Testis (tissue), 2 donors: Measurements from ENCODE around the gene GYPC.

Experiments used
- POLR2A ChIP-seq: fragments of 450-650 bp; IDR thresholded peaks from one replicate; pipeline ENCODE4 v1.6.1; 2017; ENCODE audit warnings: antibody characterized with exemption, mild to moderate bottlenecking, moderate library complexity
- TF ChIP-seq, protein P1 (sequence below), 3 experiments: fragments of 450-650 bp in 2 of 3; fragments of 200-600 bp in 1 of 3; sonication (generic) in 1 of 3; IDR thresholded peaks; one replicate each; pipeline ENCODE4 v1.5.1; 2016 to 2019; ENCODE audit warnings: antibody characterized with exemption in 3 of 3, mild to moderate bottlenecking in 2 of 3, moderate library complexity in 1 of 3

DNA sequence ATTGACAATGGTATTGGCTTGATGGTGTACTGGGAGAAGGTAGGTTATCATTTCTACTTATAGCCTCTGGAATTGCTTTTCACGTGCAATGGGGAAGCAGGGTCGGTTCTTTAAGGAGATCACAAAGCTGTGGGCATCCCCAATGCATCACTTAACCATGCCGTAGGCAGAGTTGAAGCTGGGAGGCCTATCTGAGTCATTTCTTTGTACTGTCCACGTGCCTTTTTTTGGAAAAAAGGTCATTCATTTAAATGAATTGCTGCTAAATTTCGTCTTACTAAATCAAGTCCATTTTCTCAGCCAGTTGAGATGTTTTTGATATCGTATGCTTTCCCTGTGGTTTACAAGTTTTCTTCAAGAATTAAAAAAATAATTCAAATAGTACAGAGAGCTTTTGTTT is 17.2 kb upstream of the GYPC start:
- TF ChIP-seq, protein P1, sequence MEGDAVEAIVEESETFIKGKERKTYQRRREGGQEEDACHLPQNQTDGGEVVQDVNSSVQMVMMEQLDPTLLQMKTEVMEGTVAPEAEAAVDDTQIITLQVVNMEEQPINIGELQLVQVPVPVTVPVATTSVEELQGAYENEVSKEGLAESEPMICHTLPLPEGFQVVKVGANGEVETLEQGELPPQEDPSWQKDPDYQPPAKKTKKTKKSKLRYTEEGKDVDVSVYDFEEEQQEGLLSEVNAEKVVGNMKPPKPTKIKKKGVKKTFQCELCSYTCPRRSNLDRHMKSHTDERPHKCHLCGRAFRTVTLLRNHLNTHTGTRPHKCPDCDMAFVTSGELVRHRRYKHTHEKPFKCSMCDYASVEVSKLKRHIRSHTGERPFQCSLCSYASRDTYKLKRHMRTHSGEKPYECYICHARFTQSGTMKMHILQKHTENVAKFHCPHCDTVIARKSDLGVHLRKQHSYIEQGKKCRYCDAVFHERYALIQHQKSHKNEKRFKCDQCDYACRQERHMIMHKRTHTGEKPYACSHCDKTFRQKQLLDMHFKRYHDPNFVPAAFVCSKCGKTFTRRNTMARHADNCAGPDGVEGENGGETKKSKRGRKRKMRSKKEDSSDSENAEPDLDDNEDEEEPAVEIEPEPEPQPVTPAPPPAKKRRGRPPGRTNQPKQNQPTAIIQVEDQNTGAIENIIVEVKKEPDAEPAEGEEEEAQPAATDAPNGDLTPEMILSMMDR (IDR thresholded peaks at IDR 0.05) = no peak
- TF ChIP-seq POLR2A = no peak
